Stimulated activated CD8-positive, alpha-beta memory T cell treated with anti-CD3 and anti-CD28 coated beads, Interleukin-15, amount 100 ng/mL, for 48 hours (primary cell): ENCODE results near the gene ZNF560.

ENCODE experiments used
- DNase-seq, 2 donors: peaks; one replicate each; pipeline ENCODE4 v3.0.0-alpha.2; 2020; ENCODE audit warnings: low read depth in 2 of 2

The ZNF560 gene

DNA sequence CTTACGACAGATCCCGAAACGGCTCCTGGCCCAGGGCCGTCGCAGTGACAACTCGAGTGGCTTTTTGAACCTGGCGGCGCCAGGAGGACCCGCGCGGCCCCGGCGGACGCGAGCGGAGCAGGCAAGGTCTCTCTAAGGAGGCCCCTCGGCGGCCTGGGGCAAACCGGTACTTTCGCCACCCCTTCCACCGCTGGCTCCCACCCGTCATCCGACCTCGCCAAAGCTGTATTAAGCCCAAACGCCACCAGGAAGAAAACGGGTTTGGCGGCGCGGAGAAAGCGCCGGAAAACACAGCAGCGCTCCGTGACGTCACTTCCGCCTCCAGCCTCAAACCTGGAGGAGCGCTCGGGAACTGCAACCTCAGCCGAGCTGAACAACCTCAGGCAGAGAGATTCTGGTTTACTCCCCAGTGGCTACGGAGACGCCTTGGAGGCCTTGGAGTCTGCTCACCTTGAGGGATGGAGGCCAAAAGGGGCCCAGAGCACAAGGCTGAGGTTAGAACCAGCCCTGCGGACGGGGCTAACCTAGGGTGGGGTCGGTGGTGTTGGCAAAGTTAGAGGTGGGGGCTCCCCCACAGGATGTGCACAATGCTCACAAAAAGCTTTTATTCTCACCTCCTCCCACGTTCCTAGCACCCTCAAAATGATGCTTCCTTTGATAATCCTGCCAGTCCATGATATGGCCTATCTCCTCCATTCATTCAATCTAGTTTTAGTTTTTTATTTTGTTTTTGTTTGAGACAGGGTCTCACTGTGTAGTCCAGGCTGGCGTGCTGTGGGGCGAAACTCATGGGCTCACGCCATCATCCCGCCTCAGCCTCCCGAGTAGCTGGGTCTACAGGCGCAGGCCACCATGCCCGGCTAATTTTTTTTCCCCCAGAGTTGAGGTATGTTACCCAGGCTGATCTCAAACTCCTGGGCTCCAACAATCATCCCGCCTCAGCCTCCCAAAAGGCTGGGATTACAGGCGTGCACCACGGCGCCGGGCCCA lies 62.8 kb downstream of the ZNF560 start, which contains the start of gene ZNF266:
Gene ZNF266 (minus strand): TSS at position 295 of the 990 bp plus-strand sequence. CDS start 15,484 bp downstream, outside the sequence.
- peak; percentile 86 to 87 for DNase-seq

DNA sequence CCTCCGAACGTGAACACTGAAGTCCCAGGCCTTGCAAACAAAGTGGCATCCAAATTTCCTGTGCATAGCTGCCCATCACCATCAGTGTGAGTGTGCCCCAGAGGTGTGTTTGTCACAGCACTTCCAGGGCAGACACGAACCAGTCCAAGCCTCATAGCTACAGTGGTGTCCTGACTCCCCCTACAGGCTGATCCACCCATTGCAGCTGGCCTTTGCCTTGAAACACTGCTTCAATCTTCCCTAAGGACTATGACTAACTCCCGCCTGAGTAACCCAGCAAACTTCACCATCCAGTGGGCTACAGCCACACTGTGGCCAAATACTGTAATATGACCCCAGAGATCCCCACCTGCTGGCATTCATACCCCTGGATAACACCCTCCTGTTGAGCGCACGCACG lies 66.9 kb downstream of the ZNF560 start:
- DNase-seq = peak in 1 of 2 donors; percentile 39

DNA sequence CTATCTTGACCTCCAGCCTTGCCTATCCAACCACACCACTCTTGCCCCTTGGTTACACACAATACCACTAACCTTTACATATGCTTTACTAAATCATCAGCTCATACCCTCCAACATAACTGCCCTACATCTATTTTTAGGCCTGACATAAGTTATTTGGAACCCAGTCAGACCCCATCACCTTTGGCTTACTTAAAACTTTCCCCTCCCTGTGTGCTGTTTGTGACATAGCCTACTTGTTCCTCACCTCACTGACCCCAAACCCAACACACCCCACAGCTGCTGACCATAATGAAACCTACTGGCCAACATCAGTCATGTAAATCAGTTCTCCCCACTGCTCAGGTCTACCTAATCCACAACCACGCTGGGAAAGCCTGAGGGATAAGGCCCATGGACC lies 68.0 kb downstream of the ZNF560 start:
- DNase-seq = no peak

DNA sequence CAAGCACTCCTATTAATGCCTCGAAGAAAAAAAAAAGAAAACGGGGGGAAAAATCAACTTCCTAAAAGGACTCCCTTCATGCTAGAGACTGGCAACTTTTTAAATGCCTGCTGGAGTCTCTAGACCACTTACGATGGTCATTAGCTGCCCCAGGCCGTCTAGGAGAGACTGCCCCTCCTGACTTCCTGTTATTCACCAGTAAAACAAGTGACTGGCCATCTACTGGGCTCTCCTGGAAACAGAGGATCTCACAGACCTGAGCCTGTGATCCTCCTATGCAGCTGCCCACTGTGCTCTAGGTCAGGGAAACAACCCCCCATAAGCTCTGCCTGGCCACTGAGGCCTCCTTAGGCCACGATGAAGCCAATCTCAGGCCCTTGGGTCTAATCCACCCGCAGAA lies 70.5 kb downstream of the ZNF560 start:
- no peak for DNase-seq
